Dermis blood vessel endothelial cell (primary cell): ENCODE data around the gene ING5. TPM values are rescaled to one million over a fixed set of nuclear protein-coding genes. Genes with fewer than 3 reads are reported as not detected.

Experiments used
- DNase-seq: peaks from one replicate; pipeline ENCODE4 v3.0.0; 2010
- total RNA-seq: library from RNA; depleted of rRNA; stranded (reverse); fragments of >200 nt; gene quantifications from 2 replicates; pipeline ENCODE4 v1.2.3, GENCODE V29; 2014

Gene ING5
- total RNA-seq, 1 donor from 2014 or later, result 24.8 TPM

DNA sequence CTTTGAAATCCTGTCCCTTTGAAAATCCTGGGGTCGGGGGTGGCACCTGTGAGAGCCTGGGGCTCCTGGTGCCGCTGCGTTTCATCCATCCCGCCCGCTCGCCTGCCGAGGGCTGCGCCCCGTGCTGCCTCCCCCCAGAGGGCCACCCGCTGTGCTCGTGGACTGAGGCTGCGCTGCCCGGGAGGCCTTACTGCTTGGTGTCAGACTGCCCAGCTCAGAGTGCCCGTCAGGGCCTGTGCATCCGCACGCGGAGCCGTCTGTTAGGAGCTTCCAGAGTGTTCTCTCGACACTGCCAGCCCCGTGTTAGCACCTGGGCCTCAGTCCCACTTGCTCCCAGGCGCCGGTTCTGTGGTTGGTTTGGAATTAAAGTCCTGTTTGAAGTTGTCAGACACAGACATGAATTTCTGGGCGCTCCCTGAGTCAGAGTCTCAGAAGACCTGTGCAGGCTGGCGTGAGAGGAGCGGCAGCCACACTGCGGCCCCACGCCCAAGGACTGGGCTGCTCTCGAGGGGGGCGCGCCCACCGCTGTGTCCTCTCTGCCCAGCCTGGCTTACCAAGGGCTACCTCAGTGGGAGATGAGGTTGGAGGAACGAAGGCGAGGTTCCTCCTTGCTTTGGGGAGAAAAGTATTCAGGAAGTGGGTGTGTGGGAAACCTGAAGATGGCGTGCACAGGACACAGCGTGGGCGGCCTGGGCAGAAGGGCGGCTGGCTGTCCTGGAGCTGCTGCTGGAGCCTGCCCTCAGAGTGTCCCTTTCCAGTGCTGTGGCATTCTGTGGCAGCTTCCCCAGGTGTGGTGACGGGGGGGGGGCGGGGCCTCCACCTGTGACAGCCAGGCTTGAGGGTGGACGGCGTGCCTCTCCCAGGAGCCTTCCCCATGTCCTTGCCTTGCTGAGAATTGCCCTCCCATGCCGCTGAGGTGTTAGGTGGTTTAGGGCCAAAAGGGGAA is 29.3 kb upstream of the ING5 start:
- no peak for DNase-seq

DNA sequence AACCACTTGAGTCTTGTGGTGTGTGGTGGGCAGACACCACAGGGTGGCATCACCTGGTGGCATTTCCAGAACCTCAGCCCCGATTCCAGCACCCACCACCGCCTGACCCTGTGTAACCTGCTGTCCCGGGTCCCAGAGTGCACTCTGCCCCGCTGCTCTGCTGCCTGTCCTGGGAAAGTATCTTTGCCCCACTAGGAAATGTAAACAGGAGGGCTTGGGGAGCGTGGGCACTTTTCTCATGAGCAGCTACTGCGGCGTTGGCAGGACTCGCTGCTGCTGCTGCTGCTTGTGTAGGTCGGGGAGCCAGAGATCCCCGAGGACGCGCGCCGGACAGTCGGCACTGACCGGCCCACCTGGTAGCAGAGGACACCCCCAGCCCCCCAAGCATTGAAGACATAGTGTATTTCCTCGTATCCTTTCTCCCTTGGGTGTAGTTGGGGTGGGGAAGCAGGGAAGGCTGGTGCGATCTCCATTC is 28.6 kb upstream of the ING5 start:
- DNase-seq, result no peak

DNA sequence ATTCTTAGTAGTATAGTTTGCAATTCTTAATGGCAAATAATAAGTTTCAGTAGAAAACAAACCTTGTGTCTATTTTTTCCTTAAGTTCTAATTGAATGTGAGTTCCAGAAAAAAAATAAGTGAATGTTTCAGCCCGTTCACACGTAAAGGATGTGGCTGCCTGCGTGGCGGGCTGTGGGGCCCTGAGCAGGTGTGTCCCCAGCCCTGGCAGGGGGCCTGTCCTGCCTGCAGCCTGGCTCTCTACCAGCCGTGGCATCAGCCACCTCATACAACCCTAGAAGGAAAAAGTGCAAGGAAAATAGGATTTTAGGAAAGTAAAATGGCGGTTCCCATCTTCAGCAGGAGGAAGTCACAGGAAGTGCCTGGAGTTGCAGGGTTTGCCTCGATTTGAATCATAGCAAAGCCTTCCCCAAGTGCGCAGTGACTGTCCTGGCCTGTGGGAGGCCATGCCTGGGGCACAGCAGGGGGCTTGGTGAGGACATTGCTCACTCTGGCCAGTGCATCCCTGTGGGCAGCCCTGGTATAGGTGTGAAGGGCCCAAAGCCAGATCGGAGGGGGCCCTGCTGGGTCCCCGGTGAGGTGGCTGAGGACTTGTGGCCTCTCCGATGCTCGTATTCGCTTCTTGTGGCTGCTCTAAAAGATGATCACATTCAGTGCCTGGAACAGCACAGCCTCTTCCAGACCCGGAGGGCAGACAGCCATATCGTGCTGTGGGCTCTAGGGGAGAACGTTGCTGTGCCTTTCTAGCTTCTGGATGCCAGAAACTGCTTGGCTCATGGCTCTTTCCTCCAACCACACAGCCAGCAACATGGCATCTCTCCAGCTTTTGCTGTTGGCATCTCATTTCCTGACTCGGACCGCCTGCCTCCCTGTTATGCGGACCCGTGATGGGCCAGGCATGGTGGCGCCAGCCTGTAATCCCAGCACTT is 27.8 kb upstream of the ING5 start:
- DNase-seq, result no peak

DNA sequence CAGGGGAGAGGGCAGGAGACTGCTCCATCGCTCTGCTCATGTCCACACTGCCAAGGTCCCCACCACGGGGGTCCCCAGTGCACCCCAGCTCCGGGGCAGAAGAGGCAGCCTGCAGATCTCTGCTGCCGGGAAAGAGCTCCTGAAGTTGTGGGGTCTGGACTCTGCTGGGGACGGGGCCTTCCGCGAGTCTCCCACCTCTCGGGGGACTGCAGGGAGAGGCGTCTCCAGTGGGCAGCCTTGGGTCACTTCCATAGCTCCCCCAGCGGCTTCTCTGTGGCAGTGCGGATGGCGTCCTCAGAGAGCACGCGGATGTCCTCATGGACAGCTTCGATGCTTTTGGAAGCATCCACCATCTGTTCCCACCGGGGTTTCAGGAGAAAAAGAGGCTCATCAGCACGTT is 26.0 kb upstream of the ING5 start:
- DNase-seq, result no peak

DNA sequence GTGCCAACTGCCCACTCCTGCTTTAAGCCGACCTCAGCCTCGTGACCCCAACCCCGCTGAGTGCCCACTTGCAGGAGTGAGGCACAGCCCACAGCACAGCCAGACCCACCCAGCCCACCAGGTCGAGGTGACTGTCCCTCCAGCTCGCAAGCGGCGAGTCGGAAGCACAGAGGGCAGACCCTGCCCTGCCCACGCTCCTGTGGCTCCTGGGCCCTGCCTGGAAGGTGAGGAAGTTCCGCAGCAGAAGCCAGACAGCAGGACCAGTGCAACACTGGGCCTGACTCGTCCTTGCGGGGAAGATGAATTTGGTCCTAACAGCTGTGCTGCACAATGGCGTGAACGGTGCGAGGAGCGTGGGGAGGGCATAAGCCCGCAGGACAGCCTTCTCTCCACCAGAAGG is 25.2 kb upstream of the ING5 start:
- DNase-seq, result no peak

DNA sequence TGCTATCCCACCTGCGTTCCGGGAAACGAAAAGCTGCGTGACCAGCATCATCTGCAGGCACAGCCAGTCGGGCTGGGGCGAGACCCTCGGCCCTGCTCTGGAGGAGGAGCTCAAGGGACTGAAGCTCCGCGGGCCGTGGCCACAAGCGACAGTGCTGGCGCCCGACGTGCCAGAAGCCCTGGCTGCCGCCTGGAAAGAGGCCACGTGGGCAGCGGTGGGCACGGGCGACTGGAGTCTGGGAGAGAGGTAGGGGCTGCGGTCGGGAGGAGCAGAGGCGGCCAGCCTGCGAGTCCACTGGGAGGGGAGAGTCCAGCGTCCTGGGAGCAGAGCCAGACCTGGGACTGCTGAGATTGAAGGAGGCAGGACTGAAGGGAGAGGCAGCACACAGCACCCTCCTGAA is 24.4 kb upstream of the ING5 start:
- DNase-seq, result no peak

DNA sequence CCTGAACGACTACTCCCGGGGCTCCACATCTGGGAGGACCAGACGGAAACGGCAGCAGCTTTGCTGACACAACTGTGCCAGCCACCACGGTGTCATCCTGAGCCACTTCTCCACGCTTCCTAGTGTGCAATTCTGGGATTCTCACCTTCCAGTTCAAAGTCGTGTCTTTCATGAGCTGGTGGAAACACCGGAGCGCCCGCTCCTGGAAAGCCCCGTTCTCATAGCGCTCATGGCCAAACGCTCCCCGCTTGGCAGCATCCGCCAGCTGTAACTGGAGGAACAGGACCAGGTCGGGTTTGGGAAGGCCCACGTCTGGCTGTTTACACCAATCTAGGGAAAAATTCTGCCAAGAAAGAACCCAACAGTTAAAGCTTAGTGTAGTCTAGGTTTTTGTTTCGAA is 23.5 kb upstream of the ING5 start:
- no peak for DNase-seq

DNA sequence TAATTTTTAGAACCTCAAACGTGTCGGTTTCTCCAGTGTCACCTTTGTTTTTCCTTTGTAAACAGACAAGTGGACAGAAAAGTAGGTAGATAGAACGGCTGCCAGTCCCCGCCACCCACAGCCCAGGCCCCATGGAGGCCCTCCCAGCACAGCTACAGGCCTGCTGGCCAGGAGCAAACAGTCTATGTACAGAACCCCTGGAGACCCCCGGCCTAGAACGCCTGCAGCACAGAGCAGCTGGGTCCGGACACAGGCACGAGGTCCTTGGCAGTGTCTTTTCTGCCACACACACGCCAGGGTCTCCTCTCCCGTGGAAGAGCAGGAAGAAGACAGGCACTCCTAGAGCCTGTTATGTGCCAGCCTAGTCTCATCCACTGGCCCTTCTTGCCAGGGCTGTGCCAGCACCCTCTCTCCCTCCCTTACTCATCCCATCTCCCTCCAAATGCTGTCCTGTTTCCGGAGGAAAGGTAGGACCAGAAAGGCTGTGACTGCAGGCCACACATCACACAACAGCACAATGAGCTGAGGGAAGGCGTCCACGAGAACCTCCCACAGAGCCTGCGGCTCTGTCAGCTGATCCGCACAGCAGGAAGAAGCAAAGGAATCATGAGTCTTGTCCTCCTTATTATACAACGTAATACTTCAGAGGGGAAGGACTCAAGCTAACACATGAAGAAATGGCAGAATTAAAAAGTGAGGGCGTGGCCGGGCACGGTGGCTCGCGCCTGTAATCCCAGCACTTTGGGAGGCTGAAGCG is 22.9 kb upstream of the ING5 start:
- DNase-seq, result no peak

DNA sequence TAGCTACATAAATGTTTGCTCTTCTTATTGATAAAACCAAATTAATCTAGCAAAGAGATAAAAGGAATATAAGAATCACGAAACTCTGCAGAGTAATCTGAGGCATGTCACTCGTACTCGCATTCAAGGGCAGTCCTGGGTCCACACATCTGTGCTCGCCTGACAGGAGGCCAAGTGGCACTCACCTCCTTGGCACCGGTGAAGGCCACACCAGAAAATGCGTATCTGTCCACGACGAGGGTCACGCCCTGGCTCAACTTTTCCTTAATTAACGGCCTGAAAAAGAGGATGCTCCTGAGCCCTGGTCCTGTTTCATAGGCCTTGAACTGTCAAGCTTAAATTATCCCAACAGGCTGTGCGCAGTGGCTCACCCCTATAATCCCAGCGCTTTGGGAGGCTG is 21.8 kb upstream of the ING5 start:
- no peak for DNase-seq

DNA sequence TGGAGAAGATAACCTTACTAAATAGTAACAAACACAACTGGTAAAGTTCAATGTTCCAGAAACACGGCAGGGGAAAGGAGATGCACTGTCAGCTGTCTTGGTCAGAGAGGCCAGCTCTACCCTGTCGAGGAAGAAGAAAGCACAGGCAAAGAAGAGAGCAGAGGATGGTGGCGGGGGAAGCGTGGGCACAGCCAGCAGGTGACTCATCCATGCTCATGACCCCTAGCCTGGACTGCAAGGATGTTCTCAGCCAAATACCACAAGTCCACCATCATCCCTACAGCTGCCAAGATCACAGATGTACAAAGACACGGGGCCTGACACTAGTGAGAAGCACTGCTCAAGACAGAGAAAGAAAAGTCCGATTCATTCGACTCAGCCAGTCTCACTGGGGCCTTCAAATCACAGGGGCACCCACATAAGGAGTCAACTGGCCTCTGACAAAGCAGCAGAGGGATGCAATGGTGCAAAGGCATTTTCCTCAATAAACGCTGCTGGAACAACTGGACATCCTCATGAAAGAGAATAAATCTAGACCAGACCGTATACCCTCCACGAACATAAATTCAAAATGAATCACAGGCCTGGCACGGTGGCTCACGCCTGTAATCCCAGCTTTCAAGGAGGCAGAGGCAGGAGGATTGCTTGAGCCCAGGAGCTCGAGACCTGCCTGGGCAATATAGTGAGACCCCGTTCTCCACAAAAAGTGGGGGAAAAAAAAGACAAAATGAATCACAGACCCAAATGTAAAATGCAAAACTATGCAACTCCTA is 20.8 kb upstream of the ING5 start:
- DNase-seq, result peak; percentile 87

DNA sequence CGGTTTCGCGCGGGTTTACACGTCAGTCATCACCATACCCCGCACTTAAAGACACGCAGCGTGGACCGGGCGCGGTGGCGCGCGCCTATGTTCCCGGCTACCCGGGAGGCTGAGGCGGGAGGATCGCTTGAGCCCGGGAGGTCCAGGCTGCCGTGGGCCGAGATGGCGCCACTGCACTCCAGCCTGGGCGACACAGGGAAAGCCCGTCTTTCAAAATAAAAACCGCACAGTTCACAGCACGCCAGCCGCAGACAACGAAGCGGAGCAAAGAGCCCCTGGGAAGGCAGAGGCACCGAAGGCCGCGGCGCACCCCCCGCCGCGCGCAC is 15.6 kb upstream of the ING5 start:
- DNase-seq, result peak; percentile 24

DNA sequence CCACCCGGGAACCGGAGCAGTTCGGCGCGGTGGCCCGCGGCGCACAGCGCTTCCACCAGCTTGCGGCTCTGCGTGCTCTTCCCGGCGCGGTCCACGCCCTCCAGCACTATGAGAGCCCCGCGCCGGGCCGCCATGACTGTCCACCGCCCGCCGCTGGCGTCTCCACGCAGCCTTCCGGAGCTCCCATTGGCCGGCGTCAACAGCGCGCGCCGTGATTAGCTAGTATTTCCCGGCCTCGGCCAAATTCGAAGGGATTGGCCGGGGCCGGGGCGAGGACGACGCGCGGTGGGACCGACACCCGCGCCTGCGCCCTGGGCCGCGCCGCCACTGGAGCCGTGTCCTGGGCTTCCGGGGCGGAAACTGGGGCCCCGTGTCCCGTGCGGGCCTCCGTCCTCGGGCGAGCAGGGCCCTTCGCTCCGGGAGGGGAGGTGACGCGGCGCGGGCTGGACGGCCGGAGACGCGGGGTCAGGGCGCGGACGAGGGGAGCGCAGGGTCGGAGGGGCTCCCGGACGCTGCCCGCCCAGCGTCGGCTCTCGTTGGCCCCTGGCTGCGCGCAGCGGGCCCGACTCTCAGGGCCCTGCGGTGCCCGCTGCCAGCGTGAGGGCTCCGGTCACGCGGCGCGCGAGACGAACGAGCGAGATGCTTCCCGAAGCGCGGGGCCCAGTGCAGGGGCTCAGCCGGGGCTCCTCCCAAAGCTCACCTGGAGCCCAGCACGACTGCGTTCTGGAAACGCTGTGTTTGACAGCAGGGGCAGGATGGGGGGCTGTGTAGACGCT is 15.0 kb upstream of the ING5 start, which contains the start of gene DTYMK:
Gene DTYMK (minus strand): TSS at position 166 of the 776 bp plus-strand sequence. CDS start 32 bp downstream, at position 134.
- DNase-seq, result peak; percentile 98

DNA sequence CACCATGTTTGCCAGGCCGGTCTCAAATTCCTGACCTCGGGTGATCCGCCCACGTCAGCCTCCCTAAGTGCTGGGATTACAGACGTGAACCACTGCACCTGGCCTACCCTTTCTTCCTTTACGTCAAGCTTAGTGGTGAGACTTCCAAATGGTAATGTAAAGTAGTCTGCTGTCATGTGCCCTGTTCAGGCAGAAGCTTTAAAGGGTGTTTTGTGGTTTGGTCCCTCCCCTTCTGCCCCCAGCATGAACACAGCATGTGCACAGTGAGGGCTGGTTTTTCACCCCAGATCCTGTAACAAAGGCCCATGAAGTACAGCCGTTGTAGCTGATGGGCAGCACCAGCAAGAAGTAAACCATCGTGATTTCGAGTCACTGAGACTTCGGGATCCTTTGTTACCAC is 12.5 kb upstream of the ING5 start:
- no peak for DNase-seq

DNA sequence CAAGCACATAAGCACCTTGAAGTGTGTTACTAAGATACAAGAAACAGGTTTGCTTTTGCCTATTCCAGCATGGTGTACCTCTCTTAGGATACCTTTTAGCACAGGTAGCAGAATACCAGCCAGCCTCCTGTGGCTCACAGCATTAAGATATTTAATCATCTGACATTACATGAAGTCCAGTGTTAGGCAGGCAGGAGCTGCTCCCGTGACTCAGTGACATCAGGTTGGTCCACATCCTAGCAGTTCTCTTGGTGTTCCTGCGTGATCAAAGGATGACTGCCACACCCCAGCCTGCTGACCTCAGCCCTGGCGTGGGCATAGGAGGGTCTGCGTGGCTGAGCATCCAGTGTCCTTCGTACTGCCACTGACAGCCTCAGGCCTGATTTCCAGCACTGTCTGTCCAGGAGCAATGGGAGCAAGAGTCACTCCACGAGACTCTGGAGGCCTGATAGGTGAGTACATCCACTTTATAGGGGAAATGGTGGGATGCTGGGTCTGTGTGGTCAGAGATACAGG is 11.6 kb upstream of the ING5 start:
- DNase-seq, result no peak

DNA sequence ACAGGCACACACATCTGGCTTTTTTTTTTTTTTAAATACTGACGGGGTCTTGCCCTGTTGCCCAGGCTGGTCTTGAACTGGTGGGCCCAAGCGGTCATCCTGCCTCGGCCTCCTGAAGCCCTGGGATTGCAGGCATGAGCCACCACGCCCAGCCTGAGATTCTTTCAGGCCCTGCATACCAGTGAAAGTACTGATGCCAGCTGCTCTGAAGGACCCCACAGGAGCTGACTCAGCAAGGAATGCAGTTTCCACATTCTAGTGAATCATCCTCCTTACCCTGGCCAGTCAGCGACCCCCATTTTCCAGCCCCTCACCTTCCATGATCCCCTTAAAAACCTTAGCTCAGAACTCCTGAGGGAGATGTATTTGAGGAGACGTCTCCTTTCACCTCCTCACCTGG is 9.4 kb upstream of the ING5 start:
- no peak for DNase-seq

DNA sequence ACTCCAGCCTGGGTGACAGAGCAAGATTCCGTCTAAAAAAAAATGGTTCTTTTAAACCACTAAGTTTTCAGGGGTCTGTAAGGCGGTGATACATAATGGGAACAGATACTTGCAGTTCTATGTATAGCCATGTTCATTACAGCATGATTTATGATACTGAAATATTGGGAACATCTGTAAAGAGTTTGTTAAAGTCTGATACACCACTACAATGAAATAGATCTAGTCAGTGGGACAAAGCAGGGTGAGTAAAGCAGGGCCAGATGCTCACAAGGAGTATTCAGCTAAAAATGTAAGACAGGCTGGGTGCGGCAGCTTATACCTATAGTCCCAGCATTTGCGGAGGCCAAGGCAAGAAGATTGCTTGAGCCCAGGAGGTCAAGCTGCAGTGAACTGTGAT is 6.2 kb upstream of the ING5 start:
- DNase-seq, result no peak

DNA sequence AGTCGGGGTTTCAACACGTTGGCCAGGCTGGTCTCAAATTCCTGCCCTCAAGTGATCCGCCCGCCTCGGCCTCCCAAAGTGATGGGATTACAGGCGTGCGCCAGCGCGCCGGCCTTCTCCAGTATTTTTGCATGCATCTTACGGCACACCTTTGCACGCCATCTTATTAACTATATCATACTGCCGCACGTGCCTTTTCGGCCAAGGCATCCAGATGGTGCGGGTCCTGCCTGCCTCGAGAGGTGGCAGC is 765 bp upstream of the ING5 start:
- no peak for DNase-seq

DNA sequence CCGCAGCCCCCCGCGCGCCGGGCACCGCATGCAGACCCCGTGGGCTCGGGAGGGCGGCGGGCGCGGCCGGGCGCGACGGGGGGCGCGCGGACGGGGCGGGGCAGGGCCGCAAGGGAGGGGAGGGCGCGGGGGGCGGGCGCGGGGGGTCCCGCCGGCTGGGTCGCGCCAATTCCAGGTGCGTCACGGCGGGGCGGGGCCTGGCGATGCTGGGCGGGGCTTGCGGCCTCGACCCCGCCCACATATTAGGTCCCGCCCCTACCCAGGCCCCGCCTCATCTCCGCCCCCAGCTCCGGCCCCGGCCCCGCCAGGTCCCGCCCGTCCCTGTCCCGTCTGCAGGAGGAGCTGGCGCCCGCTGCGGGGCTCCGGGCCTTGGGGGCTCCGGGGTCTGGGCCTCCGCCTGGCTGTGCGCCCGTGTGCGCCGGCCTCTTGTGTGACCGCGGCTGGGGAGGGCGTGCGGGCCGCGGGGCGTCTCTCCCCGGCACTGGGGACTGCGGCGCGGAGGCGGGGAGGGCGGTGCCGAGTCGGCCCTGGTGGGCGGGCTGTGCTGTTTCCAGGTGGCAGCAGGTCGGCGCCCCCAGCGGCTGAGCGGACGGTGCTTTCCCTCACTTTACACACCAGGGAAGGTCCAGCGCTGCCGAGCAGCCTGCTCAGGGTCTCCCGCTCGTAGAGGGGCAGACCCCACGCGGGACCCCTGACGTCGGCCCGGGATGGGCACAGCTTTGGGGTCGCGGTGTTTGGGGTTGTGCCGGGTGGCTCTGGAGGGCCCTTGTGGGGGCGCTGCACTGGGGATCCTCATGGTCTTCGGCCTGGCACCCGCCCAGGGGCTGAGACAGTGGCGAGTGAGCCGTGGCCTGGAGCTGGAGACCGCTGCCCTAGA is 554 bp downstream of the ING5 start:
- peak; percentile 92 for DNase-seq

DNA sequence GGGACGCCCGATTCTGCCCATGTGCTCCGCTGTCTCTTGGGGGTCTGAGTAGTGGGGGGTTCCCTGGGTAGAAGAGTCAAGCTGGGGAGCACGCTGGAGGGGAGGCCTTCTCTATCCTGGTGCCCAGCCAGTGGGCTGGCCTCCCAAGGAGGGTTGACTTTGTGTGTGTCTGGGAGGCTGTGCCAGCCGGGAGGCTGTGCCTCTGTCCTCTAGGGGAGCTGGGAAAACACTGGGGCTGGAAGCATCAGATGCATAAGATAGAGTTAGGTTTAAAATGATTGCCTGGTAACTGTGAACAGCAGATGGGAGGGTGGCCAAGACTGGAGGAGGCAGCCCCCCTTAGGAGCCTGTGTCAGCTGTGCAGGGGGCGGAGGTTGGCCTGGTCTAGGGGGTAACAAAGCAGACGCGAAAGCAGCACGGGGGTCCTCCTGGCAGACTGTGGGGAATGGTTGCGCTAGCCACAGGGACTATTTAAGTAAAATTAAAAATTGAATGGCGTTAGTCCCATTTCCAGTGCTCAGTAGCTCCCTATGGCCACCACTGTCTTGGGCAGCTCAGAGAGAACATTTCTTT is 1.3 kb downstream of the ING5 start:
- DNase-seq, result peak; percentile 30

DNA sequence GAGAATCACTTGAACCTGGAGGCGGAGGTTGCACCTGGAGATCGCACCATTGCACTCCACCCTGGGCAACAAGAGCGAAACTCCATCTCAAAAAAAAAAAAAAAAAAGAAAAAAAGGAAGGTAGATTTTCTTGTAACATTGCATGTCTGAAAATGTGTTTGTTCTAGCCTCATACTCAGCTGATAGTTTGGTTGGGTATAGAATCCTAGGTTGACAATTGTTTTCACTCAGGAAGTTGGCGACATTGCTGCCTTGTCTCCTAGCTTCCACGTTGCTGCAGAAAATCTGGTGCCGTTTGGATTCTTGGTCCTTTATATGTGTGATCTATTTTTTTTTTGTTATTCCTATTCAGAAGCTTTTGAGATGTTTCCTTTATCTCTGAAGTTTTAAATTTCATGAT is 4.7 kb downstream of the ING5 start:
- no peak for DNase-seq
